GM21528 (cell line): ENCODE measurements around the gene MAP3K15.
A peak's percentile ranks its signal among the peaks of the same experiment; 100 is the strongest.

Experiments used
- ATAC-seq: cut with Tn5 transposase; IDR thresholded peaks from one replicate; pipeline ENCODE4 v1.9.1; 2021; ENCODE audit warnings: mild to moderate bottlenecking, moderate library complexity; ENCODE audit not compliant: unreplicated experiment, low FRiP score

The MAP3K15 gene

DNA sequence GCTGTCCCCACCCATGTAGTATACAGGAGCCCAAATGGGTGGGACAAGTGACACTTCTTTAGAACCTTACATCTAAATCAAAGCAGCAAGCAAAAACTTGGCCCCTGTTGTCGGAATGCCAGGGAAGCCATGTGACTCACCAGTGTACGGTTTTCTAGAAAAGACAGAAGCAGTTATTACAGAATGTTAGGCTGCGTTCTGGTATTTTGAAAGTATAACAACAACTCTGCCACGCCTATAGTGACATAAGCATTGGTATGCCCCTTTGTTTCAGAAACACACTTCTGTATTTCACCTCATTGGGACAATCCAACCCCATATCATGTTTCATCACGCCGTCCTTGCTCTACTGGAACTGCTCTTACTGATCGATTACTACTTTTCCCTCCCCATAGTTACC lies 156.8 kb downstream of the MAP3K15 start:
- no peak for ATAC-seq

DNA sequence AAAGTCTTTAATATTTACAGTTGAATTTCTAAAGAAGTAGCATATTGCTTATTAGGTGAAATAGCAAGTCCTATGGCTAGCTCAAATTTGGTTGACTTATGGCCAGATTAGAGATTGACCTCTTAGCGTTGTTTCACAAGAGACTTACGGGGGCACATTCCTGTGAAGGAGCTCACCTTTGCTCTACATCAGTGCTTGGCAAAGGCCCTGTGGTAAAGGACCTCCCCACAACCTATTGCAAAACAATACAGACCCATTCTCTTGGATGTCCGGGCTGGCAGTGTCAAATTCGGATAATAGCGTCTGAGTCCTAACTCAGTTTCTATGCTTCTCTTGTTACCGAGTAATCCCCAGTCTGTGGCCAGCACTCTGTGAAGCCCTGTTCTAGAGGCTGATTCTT lies 160.7 kb downstream of the MAP3K15 start:
- no peak for ATAC-seq

GRCh38 chrX:19350941-19351384 lies 164.3 kb downstream of the MAP3K15 start:
- peak; percentile 93 for ATAC-seq

DNA sequence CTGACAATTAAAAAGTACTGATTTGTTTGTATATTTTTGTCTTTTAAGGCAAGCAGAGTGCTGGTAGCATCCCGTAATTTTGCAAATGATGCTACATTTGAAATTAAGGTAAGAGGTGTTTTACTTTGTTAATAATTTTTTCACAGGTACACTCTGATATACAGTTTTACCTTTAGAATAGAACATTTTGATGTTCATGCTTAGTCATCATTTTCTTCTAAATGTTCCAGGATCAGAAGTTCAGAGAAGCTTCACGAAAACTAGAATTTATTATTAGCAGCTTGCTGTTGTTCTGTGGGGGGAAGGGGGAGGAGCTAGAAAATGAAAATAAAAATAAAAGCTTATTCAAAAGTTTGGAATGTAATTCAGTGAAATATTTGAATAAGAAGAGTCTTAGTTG lies 166.0 kb downstream of the MAP3K15 start:
- ATAC-seq = no peak

- no peak for ATAC-seq
These were observed 167.4 kb downstream of the MAP3K15 start for GRCh38 chrX:19347916-19348315.

DNA sequence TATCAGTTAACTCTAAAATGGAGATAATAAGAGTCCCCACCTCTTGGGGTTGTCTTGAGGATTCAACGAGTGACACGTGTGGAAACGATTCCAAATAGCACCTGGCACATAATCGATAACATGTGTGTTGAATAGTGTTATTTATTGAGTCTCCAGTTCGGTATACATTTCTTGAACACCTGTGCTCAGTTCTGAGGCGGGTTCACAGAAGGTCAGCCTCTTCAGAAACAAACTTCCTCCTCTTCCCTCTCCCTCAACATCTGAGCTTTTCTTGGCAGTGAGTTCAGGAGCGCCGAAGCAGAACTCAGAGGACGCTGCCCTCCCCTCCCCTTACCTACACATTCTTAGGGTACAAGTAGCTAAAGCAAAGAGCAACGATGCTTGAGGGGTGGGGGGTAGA lies 170.6 kb downstream of the MAP3K15 start:
- no peak for ATAC-seq

GRCh38 chrX:19343535-19344408 lies 171.5 kb downstream of the MAP3K15 start, which contains the start of gene PDHA1:
TSS of gene PDHA1 (plus strand) at chrX:19343927. CDS start at chrX:19344038, 111 bp downstream.
- ATAC-seq = peak; percentile 99

DNA sequence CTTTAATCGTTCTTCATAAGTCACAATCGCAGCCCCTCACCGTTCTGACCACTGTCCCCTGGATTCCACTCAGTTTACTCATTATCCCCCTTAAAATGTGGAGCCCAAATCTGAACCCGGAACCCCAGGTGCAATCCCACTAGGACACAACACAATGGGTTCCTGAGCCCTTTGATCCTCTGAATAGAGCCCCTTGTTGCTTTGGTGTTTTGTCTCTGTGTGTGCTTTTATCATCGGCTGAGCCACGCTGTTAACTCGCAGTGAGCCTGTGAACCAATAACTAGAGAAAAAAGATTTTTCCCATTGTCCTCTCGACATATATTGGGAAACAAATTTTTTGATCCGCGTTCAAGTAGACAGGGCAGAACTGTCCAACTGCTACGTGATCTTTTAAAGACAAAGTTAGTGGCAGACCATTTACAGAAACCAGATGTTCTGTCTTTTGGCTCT lies 172.2 kb downstream of the MAP3K15 start:
- ATAC-seq = no peak

DNA sequence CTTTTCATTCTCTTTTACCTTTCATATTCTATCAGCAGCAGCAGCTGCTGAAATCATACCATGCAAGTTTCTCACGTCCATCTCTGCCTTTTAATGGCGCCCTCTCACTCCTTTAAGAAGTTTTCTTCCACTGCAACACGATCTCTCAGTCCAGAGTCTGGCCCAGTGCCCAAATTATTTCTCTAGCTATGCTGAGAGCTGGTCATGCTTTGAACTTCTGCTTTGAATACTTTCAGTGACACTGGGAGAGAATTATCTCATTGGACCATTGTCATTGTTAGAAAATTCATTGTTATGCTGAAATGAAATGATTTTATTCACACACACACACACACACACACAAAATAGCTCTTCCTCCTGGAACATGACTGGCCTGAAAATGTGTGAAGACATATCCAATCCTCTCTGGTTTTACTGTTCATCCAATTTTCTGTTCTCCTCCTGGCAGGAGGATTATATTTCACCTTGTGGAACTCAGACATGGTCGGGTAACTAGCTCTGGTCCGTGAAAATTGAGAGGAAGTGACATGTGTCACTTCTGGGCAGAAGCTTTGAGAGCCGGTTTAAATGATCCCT lies 172.9 kb downstream of the MAP3K15 start:
- no peak for ATAC-seq

- no peak for ATAC-seq
These were observed 180.2 kb downstream of the MAP3K15 start for GRCh38 chrX:19334945-19335626.

- no peak for ATAC-seq
These were observed 182.3 kb downstream of the MAP3K15 start for GRCh38 chrX:19332983-19333382.

DNA sequence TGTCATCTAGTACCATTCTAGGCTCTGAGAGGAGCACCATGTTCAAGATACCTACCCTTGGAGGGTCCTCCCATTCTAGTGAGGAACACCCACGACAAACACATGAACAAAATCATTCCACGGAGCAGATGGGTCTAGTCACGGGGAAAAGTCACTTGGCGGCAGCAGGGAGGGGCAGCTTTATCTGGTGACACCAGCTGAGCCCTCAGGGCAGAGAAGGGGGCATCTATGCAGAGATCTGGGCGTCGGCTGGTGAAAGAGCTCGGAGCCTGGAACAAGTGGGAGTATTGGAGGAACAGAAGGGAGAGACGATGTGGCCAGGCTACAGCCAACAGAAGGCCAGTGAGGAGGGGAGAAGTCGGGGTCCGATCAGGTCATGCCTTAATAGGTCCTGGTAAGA lies 183.5 kb downstream of the MAP3K15 start:
- no peak for ATAC-seq

- ATAC-seq = no peak
These were observed 188.7 kb downstream of the MAP3K15 start for GRCh38 chrX:19326567-19326966.
